Ectodermal cell (in vitro differentiated cells): ENCODE results near the gene FAM13A.
"Not testable (repeated sequence)": the region's sequence is repeated elsewhere in the genome, so short reads cannot be mapped to it uniquely, and the experiment has no call there.

Experiments
- H3K27ac ChIP-seq: 2 replicates; pipeline ENCODE4 v1.7.0; 2013; ENCODE audit warnings: mild to moderate bottlenecking, low read depth, low read length; ENCODE audit not compliant: insufficient read depth, poor library complexity, severe bottlenecking
- H3K27me3 ChIP-seq: 2 replicates; pipeline ENCODE4 v1.7.0; 2013; ENCODE audit warnings: mild to moderate bottlenecking, low read length; ENCODE audit not compliant: insufficient read depth, control insufficient read depth, poor library complexity, severe bottlenecking
- H3K36me3 ChIP-seq: one replicate; pipeline ENCODE4 v1.7.0; 2013; ENCODE audit warnings: low read length; ENCODE audit not compliant: control insufficient read depth, insufficient read depth
- H3K4me1 ChIP-seq: one replicate; pipeline ENCODE4 v1.7.0; 2013; ENCODE audit warnings: low read length; ENCODE audit not compliant: control insufficient read depth, insufficient read depth
- H3K4me3 ChIP-seq: 2 replicates; pipeline ENCODE4 v1.7.0; 2013; ENCODE audit warnings: low read depth, low read length, control low read depth; ENCODE audit not compliant: insufficient read depth
- H3K9me3 ChIP-seq: 2 replicates; pipeline ENCODE4 v1.7.0; 2013; ENCODE audit warnings: mild to moderate bottlenecking, low read length, moderate library complexity; ENCODE audit not compliant: control insufficient read depth
- WGBS, 2 experiments: methylation state at CpG; one replicate each; pipeline ENCODE4 v1.1.7; 2013; ENCODE audit warnings: missing lambda C conversion rate in 2 of 2; 5-methylcytosine and 5-hydroxymethylcytosine counted together

FAM13A gene

GRCh38 chr4:88952081-88952480, 104.9 kb downstream of the FAM13A start:
- H3K27me3 ChIP-seq, result no peaks in the 10 kb centered on the region
- H3K9me3 ChIP-seq, result no peaks in the 10 kb centered on the region
- no peak overlapping the region for H3K27ac ChIP-seq
- no peaks in the 10 kb centered on the region for H3K36me3 ChIP-seq
- 93 to 100% methylated on average over 2 to 3 of the region's 3 CpGs for WGBS, 2 experiments
- H3K4me1 ChIP-seq, result no peaks in the 10 kb centered on the region
- no peak overlapping the region for H3K4me3 ChIP-seq

- no peaks in the 10 kb centered on the region for H3K4me1 ChIP-seq
- H3K9me3 ChIP-seq, result no peaks in the 10 kb centered on the region
- H3K4me3 ChIP-seq, result no peak overlapping the region
- 100% methylated on average over 1 of the region's 2 CpGs for WGBS, 2 experiments
- no peaks in the 10 kb centered on the region for H3K27me3 ChIP-seq
- H3K36me3 ChIP-seq, result no peaks in the 10 kb centered on the region
- no peak overlapping the region for H3K27ac ChIP-seq
Observed at GRCh38 chr4:88949605-88950004, 107.4 kb downstream of the FAM13A start.

GRCh38 chr4:88940506-88940905, 116.5 kb downstream of the FAM13A start:
- Histone ChIP-seq H3K36me3 (no peaks in the 10 kb centered on the region), H3K27ac (no peak overlapping the region), H3K9me3 (no peaks in the 10 kb centered on the region), H3K4me3 (no peak overlapping the region), H3K27me3 (no peaks in the 10 kb centered on the region), H3K4me1 (no peaks in the 10 kb centered on the region)
- 94 to 100% methylated on average over 1 to 2 of the region's 2 CpGs for WGBS, 2 experiments

- H3K4me3 ChIP-seq, result no peak overlapping the region
- no peaks in the 10 kb centered on the region for H3K9me3 ChIP-seq
- whole genome bisulfite sequencing, 2 experiments, result 95 to 96% methylated on average over 3 of the region's 3 CpGs
- H3K27ac ChIP-seq, result no peak overlapping the region
- H3K36me3 ChIP-seq, result no peaks in the 10 kb centered on the region
- H3K4me1 ChIP-seq, result no peaks in the 10 kb centered on the region
- no peaks in the 10 kb centered on the region for H3K27me3 ChIP-seq
Observed at GRCh38 chr4:88939697-88940096, 117.3 kb downstream of the FAM13A start.

- Histone ChIP-seq H3K27me3 (no peaks in the 10 kb centered on the region), H3K27ac (no peak overlapping the region), H3K4me1 (no peaks in the 10 kb centered on the region), H3K9me3 (no peaks in the 10 kb centered on the region), H3K4me3 (no peak overlapping the region), H3K36me3 (no peaks in the 10 kb centered on the region)
Observed at GRCh38 chr4:88938138-88938537, 118.8 kb downstream of the FAM13A start.

- WGBS, 2 experiments, result 87 to 100% methylated on average over 2 of the region's 2 CpGs
- H3K27ac ChIP-seq, result peak overlapping the region; percentile 6
- no peaks in the 10 kb centered on the region for H3K36me3 ChIP-seq
- no peak overlapping the region for H3K4me3 ChIP-seq
- H3K4me1 ChIP-seq, result no peaks in the 10 kb centered on the region
- no peaks in the 10 kb centered on the region for H3K9me3 ChIP-seq
- no peaks in the 10 kb centered on the region for H3K27me3 ChIP-seq
Observed at GRCh38 chr4:88937081-88937480, 119.9 kb downstream of the FAM13A start.

- H3K4me1 ChIP-seq, result no peaks in the 10 kb centered on the region
- H3K27ac ChIP-seq, result no peak overlapping the region
- no peaks in the 10 kb centered on the region for H3K36me3 ChIP-seq
- no peaks in the 10 kb centered on the region for H3K27me3 ChIP-seq
- WGBS, 2 experiments, result 71% methylated on average over 3 of the region's 3 CpGs
- H3K9me3 ChIP-seq, result no peaks in the 10 kb centered on the region
- no peak overlapping the region for H3K4me3 ChIP-seq
Observed at GRCh38 chr4:88933414-88934160, 123.4 kb downstream of the FAM13A start.

GRCh38 chr4:88928852-88929251, 128.1 kb downstream of the FAM13A start:
- WGBS, 2 experiments, result 100% methylated on average over 1 of the region's 1 CpG; no CpG with 5 or more reads in 1 of the 2 experiments
- no peaks in the 10 kb centered on the region for H3K27me3 ChIP-seq

GRCh38 chr4:88927420-88927819, 129.6 kb downstream of the FAM13A start:
- H3K27me3 ChIP-seq, result no peaks in the 10 kb centered on the region
- no peak overlapping the region for H3K4me3 ChIP-seq
- no peak overlapping the region for H3K27ac ChIP-seq
- H3K9me3 ChIP-seq, result no peaks in the 10 kb centered on the region
- no peaks in the 10 kb centered on the region for H3K36me3 ChIP-seq
- no peaks in the 10 kb centered on the region for H3K4me1 ChIP-seq

More at GRCh38 chr4:88928852-88929251, 128.1 kb downstream of the FAM13A start:
- H3K4me3 ChIP-seq, result no peak overlapping the region
- no peaks in the 10 kb centered on the region for H3K9me3 ChIP-seq
- no peaks in the 10 kb centered on the region for H3K4me1 ChIP-seq
- H3K27ac ChIP-seq, result no peak overlapping the region
- H3K36me3 ChIP-seq, result no peaks in the 10 kb centered on the region

- Histone ChIP-seq H3K4me3 (no peak overlapping the region), H3K36me3 (peaks cover 14% of the 10 kb centered on the region), H3K27ac (no peak overlapping the region), H3K4me1 (no peaks in the 10 kb centered on the region), H3K27me3 (no peaks in the 10 kb centered on the region), H3K9me3 (no peaks in the 10 kb centered on the region)
Observed at GRCh38 chr4:88919056-88919455, 137.9 kb downstream of the FAM13A start.

GRCh38 chr4:88913181-88913580, 143.8 kb downstream of the FAM13A start:
- H3K36me3 ChIP-seq, H3K4me1 ChIP-seq, H3K27me3 ChIP-seq, H3K27ac ChIP-seq, H3K9me3 ChIP-seq, H3K4me3 ChIP-seq: not testable (repeated sequence)
